GM19193 (cell line): Measurements from ENCODE around the gene DNAJB6.

Experiments
- POLR2A ChIP-seq: IDR thresholded peaks from 4 replicates; pipeline ENCODE4 v1.6.1; 2011; ENCODE audit not compliant: insufficient read depth, insufficient read length; ENCODE audit errors: extremely low read depth

DNAJB6 gene

GRCh38 chr7:157442993-157443831, 106.4 kb downstream of the DNAJB6 start:
- no peak for TF ChIP-seq POLR2A

GRCh38 chr7:157444011-157444842, 107.4 kb downstream of the DNAJB6 start:
- no peak for TF ChIP-seq POLR2A

- TF ChIP-seq POLR2A = no peak
Observed at GRCh38 chr7:157444843-157445135, 108.0 kb downstream of the DNAJB6 start.

GRCh38 chr7:157445246-157445955, 108.6 kb downstream of the DNAJB6 start:
- no peak for TF ChIP-seq POLR2A

- no peak for TF ChIP-seq POLR2A
Observed at GRCh38 chr7:157445956-157446295, 109.1 kb downstream of the DNAJB6 start.

- no peak for TF ChIP-seq POLR2A
Observed at GRCh38 chr7:157446322-157446721, 109.5 kb downstream of the DNAJB6 start.

GRCh38 chr7:157457355-157458253, 120.8 kb downstream of the DNAJB6 start:
- TF ChIP-seq POLR2A = no peak

- no peak for TF ChIP-seq POLR2A
Observed at GRCh38 chr7:157458254-157458633, 121.4 kb downstream of the DNAJB6 start.

- TF ChIP-seq POLR2A = no peak
Observed at GRCh38 chr7:157459966-157460365, 123.2 kb downstream of the DNAJB6 start.

GRCh38 chr7:157460721-157461120, 123.9 kb downstream of the DNAJB6 start:
- no peak for TF ChIP-seq POLR2A

GRCh38 chr7:157461573-157462418, 125.0 kb downstream of the DNAJB6 start:
- no peak for TF ChIP-seq POLR2A

- no peak for TF ChIP-seq POLR2A
Observed at GRCh38 chr7:157462419-157462771, 125.6 kb downstream of the DNAJB6 start.

GRCh38 chr7:157462840-157463239, 126.0 kb downstream of the DNAJB6 start:
- no peak for TF ChIP-seq POLR2A

- no peak for TF ChIP-seq POLR2A
Observed at GRCh38 chr7:157463245-157463644, 126.4 kb downstream of the DNAJB6 start.
